K562 (cell line): ENCODE data around the gene OXSM. TPM values are rescaled to one million over a fixed set of nuclear protein-coding genes. Genes with fewer than 3 reads are reported as not detected.

ENCODE experiments used
- GTF2E2 ChIP-seq: fragments of 200-800 bp; sonication (Bioruptor generic); IDR thresholded peaks from 2 replicates; pipeline ENCODE4 v1.6.1; 2016; ENCODE audit warnings: missing genetic modification characterization, missing compliant biosample characterization
- HMG20A ChIP-seq: fragments of 450-650 bp; formaldehyde crosslinking; conservative IDR thresholded peaks from 2 replicates; pipeline ENCODE4 v1.4.0; 2020; ENCODE audit warnings: mild to moderate bottlenecking, mixed read lengths
- SMARCB1 ChIP-seq: IDR thresholded peaks from 2 replicates; pipeline ENCODE4 v1.6.1; 2011; ENCODE audit warnings: improper control_type of control experiment, low read depth; ENCODE audit not compliant: insufficient read length
- ZNF766 ChIP-seq: fragments of 200-800 bp; sonication (Bioruptor generic); conservative IDR thresholded peaks from 2 replicates; pipeline ENCODE4 v1.6.1; 2016; ENCODE audit warnings: missing genetic modification characterization, missing compliant biosample characterization
- polyA plus RNA-seq, 8 experiments: library from polyadenylated mRNA; depleted of rRNA in 4 of 8; stranded (reverse) in 5 of 8; unstranded in 3 of 8; fragments of >200 nt; fragmentation: Nextera tagmentation in 2 of 8; fragmentation: Illumina TruSeq in 1 of 8; extraction: Ambion mirVana in 2 of 8; extraction: Trizol in 1 of 8; gene quantifications; 2 replicates each; pipeline versions ENCODE4 v1.2.1 to v1.2.3, GENCODE V29; 2011 to 2014; ENCODE audit warnings: inconsistent platforms in 1 of 8, missing spikeins in 1 of 8
- total RNA-seq, 7 experiments: library from RNA; depleted of rRNA in 6 of 7; stranded (reverse); fragments of >200 nt in 6 of 7; fragmentation: Illumina TruSeq in 2 of 7; extraction: Trizol in 2 of 7; gene quantifications; 2 replicates each; pipeline versions ENCODE4 v1.2.1 to v1.2.3, GENCODE V29; 2011 to 2021; ENCODE audit warnings: low replicate concordance in 1 of 7
- TF ChIP-seq, protein P1 (sequence below), 2 experiments: fragments of 450-650 bp in 1 of 2; sonication (generic) in 1 of 2; formaldehyde crosslinking in 1 of 2; IDR thresholded peaks; 2 replicates each; pipeline versions ENCODE4 v1.7.1 to v1.9.0; 2016 to 2022; ENCODE audit warnings: inconsistent platforms in 1 of 2, mild to moderate bottlenecking in 1 of 2, missing genetic modification reagents in 1 of 2

OXSM gene
- total and polyA plus RNA-seq, 9 of the 15 experiments (the other 6 are each of a cell fraction or from before 2014, with no cell fraction given): 24.0 to 107 (median 34.0) TPM

DNA sequence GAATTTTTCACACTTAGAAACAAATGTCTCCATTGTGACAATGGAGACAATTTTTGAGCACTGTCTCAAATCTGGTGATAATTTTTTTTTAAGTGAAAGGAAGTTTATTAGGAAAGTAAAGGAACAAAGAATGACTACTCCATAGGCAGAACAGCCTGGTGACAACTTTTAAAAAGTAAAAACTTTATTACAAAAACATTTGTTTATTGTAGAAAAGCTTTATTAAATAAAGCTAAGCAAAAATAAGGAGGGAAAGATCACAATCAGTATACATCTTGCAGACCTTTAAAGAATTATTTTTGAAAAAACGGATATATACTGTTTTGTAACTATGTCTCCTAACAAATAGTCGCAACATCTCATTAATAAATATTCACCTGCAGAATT, 688 bp upstream of the OXSM start (continued):
- TF ChIP-seq, protein P1, sequence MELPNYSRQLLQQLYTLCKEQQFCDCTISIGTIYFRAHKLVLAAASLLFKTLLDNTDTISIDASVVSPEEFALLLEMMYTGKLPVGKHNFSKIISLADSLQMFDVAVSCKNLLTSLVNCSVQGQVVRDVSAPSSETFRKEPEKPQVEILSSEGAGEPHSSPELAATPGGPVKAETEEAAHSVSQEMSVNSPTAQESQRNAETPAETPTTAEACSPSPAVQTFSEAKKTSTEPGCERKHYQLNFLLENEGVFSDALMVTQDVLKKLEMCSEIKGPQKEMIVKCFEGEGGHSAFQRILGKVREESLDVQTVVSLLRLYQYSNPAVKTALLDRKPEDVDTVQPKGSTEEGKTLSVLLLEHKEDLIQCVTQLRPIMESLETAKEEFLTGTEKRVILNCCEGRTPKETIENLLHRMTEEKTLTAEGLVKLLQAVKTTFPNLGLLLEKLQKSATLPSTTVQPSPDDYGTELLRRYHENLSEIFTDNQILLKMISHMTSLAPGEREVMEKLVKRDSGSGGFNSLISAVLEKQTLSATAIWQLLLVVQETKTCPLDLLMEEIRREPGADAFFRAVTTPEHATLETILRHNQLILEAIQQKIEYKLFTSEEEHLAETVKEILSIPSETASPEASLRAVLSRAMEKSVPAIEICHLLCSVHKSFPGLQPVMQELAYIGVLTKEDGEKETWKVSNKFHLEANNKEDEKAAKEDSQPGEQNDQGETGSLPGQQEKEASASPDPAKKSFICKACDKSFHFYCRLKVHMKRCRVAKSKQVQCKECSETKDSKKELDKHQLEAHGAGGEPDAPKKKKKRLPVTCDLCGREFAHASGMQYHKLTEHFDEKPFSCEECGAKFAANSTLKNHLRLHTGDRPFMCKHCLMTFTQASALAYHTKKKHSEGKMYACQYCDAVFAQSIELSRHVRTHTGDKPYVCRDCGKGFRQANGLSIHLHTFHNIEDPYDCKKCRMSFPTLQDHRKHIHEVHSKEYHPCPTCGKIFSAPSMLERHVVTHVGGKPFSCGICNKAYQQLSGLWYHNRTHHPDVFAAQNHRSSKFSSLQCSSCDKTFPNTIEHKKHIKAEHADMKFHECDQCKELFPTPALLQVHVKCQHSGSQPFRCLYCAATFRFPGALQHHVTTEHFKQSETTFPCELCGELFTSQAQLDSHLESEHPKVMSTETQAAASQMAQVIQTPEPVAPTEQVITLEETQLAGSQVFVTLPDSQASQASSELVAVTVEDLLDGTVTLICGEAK (IDR thresholded peaks at IDR 0.05): peak; percentile 67
- TF ChIP-seq, protein P1 (CRISPR knock-in tag; IDR thresholded peaks at IDR 0.05): no peak
- TF ChIP-seq SMARCB1: no peak
- TF ChIP-seq GTF2E2 (tag): 0 out of 2 replicates have a peak, but pooled peaks have one; percentile 22
- no peak for TF ChIP-seq HMG20A
- 0 out of 2 replicates have a peak, but pooled peaks have one; percentile 7 for TF ChIP-seq ZNF766 (CRISPR knock-in tag)
